Measurements from ENCODE around the gene GMFB. TPM values are rescaled to one million over a fixed set of nuclear protein-coding genes. Genes with fewer than 3 reads are reported as not detected.

The GMFB gene
- total RNA-seq = 86.0 TPM
- long read RNA-seq, full-length matches to known transcripts = 10 of 21 reads
- long read RNA-seq, partial matches to known transcripts = 2 of 21 reads
- long read RNA-seq, other reads (novel, unspliced or antisense) = 9 of 21 reads

DNA sequence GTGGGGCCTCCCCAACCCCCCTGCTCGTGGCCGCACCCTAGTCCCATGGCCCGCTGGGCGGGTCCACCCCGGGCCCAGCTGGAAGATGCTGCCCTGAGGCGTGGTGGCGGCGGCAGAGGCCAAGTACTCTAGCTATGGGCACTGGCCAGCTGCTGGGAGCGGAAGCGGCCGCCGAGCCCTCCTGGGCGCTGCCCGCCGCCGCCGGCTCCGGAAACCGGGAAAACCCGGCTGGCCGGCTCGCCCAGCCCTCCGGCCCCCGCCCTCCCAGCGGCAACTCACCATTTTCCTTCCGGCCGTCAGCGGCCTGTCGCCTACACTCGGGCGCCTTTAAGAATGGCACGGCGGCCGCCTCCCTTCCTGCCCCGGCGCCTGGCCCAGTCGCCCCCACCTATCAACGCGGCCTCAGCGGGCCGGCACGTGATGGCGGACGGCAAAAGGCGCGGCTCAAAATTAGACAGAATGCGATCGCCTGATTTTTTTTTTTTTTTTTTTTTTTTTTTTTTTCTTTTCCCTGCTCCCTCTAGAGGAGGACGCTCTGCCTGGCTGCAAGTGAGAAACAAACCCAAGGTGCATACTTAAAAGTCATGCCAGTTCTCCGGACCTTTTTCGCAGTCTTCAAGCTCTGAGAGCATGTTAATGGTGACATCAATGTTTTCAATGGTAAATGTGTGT, at the start of gene GMFB:
TSS of gene GMFB (minus strand) at position 335 of the 672 bp plus-strand sequence. CDS start at position 282, 53 bp downstream.
- peak; percentile 97 for DNase-seq (ENCODE audit: low spot score)

DNA sequence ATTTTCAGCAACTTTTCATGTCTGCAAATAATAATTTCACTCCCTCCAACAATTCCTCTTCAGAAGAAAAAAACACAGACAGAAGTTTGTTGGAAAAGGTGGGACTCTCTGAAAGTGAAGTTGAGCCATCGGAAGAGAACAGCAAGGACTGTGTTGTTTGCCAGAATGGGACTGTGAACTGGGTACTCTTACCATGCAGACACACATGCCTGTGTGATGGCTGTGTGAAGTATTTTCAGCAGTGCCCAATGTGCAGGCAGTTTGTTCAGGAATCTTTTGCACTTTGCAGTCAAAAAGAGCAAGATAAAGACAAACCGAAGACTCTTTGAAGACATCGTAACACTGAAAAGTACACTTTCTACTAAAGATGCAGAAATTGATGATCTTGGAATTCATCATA, 49.3 kb upstream of the GMFB start:
- DNase-seq (ENCODE audit: low spot score) = no peak

DNA sequence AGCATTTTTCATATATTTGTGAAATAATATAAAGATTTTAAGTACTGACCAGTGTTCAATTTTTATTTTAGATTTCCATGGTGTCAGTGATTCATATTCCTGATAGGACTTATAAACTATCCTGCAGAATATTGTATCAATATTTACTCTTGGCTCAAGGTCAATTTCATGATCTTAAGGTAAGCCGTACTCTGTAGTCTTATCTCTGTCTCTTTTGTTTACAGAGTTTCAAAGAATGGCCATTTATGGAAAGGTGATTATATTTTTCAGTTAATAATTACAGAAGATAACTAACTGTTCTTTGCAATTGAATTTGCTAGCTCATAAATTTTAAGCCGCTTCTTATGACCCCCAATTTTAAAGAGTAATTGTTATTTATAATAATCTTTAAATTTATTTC, 48.9 kb upstream of the GMFB start:
- no peak for DNase-seq (ENCODE audit: low spot score)

DNA sequence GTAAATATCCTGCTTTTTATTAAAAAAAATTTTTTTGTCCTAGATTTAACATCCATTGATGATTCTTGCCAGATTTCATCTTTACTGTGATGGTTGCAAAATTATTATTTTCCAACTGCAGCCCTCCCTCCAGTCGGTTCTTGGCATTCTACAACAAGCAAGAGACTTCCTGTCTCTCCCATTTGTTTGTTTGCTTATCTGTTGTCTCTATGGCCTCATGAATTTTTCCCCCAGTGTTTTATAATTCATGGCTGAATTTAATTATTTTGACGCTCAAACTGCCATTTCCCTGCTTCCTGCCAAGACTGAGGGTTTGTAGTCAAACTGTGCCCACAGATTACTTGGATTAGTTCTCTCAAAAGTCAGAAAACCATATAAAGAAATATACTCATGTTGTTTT, 46.9 kb upstream of the GMFB start:
- DNase-seq (ENCODE audit: low spot score) = no peak

DNA sequence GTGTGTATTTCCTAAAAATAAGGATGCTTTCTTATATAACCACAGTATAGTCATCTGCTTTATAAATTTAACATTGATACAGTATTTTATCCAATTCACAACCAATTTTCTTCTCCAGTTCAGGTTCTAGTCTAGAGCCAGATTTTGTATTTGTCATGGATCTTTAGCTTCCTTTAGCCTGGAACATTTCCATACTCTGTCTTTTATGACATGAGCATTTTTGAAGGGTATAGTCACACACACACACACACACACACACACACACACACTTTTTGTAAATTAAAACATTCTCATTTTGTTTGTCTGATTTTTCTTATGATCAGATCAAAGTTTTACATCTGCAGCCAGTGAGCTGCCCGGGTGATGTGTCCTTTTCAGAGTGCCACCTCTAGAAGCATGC, 46.3 kb upstream of the GMFB start:
- no peak for DNase-seq (ENCODE audit: low spot score)

DNA sequence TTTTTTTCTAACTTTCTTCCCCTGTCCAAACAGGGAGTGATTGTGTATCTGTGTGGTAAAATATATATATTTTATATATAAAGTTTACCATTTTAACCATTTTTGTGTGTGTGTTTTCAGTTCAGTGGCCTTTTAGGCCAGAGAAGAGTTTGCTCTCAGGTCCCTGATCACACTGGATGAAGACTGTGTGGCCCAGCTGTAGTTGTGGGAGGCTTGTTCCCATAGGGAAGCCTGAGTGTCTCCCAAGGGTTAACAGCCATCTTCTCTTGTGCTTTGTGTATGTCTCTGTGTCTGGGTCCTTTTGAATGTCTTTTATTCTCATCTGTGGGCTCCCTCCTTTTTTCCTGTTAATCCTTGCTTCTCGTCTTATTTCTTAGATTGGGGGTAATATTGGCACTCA, 44.3 kb upstream of the GMFB start:
- no peak for DNase-seq (ENCODE audit: low spot score)

DNA sequence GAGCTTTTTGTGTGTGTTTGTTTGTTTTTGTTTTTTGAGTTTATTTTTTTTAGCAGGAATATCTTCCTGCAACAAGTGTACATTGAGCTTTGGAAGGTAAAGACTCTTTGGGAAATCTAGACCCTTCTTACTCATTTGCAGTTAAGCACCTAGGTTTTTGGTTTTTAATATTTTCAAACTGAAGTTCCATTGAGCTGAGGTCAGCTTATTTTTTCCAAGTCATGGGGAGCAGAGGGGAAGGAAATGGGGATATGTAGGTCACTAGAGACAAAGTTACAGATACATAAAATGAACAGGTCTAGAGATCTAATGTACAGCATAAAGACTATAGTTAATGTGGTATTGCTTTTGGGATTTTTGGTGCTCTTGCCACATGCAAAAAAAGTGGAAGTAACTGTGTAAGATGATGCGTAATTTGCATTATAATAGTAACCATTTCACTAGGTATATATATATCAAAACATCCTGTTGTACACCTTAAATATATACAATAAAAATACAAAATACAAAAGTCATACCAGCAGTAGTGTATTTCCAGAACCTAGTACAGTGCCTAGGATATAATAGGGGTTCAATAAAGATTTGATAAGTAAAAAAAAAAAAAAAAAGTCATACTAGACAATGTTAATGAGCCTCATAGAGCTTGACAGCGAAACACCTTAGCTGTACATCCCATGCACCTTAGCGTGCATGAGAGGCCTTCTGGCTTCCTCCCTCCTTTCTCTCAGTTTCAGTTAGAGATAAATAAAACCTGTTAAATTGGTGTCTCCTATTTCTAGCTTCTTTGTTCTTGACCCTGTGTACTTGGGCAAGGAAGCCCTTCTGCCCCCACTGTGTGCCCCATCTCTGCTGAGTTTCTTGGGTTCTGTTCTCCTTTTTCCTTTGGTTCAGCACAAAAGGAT, 43.6 kb upstream of the GMFB start:
- no peak for DNase-seq (ENCODE audit: low spot score)

DNA sequence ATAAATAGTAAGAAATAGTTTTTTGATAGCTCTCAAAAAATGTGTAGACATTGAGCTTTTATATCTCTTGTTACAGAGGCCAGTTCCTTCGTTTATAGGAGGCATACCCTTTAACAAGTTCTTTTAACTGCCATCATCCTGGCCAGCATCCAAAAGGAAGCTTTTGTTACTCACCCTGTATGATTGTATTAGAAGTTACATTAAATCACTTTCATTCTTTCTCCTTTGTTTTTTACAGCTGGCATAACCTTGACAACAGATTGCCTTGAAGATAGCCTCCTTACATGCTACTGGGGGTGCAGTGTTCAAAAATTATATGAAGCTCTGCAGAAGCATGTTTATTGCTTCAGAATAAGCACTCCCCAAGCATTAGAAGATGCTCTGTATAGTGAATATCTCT, 41.0 kb upstream of the GMFB start:
- no peak for DNase-seq (ENCODE audit: low spot score)

DNA sequence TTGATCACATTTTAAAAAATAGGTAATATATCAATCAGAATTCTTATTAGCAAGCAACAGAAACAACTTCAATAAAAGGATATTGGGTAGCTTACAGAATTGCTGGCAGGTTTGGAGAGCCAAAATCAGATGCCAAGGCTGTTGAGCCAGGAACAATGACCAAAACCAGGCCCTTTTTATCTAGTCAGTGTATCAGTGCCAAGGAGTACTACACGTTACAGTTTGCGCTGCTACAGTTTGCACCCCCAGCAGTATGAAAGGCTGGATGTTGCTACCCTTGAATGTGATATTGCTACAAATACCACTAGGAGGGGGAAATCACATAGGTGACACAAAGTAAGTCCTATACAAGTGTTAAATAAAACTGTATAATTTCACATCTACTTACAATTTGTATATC, 40.2 kb upstream of the GMFB start:
- DNase-seq (ENCODE audit: low spot score) = no peak

DNA sequence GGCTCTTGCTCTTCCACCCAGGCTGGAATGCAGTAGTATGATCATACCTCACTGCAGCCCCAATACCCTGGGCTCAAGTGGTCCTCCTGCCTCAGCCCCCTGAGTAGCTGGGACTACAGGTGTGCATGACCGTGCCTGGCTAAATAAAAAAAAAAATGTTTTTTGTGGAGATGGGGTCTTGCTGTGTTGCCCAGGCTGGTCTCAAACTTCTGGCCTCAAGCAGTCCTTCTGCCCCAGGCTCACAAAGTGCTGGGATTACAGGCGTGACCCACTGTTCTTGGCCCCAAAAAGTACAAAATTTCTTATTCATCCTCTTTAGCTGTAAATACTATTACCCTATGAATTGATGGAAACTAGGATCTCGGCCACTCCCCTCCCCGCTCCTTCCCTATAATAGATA, 35.6 kb upstream of the GMFB start:
- no peak for DNase-seq (ENCODE audit: low spot score)

DNA sequence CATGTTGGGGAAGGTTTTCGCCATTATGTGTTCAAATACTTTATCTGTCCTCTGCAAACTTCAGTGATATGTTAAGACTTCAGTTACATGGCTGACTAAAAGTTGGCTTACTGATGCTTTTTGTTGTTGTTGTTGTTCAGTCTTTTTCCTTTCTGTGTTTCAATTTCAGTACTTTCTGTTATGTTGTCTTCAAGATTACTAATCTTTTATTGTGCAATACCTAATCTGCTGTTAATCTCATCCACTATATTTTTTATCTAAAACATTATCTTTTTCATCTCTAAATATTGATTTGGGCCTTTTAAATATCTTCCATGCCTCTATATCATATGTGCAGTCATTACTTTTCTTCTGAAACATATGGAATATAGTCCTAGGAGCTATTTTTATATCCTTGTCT, 27.9 kb upstream of the GMFB start:
- no peak for DNase-seq (ENCODE audit: low spot score)

DNA sequence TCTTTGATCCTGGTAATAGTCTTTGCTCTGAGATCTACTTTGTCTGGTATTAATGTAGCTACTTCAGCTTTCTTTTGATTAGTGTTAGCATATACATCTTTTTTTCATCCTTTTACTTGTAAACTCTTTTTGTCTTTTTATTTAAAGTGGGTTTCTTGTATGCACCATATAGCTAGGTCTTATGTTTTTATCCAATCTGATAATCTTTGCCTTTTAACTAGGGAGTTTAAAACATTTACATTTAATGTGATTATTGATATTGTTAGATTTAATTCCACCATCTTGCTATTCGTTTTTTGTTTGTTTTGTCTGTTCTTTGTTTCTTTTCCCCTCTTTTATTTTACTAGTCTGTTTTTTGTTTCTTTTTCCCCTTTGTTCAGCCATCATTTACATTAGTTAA, 26.9 kb upstream of the GMFB start:
- no peak for DNase-seq (ENCODE audit: low spot score)

DNA sequence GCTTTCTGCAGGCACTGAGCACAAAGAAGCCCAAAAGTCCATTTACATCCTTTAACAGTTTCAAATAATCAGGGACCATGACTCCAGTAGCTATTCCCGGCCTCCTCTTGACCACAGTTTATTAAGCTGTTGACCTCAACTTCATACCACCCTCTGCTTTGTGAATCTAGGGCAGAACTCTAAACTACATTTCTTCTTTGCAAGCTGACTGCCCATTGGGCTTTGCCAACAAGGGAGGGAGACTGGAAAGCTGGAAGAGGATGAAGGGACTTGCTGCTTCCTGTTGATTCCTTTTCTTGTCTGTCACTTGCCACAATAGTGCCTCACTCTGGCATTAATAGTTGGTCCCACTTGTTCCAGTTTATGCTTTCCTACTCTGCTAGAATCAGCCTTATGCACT, 23.6 kb upstream of the GMFB start:
- DNase-seq (ENCODE audit: low spot score) = no peak

DNA sequence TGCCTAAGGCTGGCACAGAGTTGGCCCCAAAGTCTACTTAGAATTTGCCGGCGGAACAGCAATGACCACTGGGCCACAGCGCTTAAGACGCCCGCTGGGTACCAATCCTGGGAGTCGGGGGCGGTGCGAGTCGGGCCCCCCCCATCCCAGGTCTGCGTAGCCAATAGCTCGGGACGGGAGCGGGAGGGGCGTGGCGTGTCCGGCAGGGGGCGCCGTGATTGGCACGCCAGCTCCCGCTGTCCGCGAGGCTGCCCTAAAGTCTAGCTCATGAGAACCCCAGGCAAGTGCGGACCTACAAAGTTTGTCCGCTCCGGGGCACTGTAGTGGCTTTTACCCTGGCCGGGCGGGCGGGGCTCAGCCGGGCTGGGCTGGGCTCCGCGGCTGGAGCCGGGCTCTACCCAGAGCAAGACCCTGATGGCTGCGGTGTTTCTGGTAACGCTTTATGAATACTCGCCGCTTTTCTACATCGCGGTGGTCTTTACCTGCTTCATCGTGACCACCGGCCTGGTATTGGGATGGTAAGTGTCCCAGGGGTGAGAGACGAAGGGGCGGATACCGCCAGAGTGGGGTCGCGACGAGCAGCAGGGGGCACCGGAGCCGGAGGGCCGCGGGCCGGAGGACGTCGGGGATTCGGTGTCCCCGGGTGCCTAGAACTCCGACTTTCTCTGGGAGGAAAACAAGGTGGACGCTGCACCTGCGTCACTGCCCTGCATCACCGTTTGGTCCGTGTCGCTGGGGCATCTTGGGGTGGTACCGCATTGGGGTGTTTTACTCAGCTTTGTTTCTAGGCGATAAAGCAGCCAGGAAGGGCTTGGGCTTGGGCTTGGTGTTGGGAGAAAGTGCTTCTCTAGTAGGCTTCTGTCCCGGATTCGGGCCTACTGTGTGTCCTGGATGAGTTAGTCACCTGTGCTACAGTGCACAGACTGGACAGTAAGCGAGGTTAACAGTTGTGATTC, 21.0 kb upstream of the GMFB start, which contains the start of gene CGRRF1:
TSS of gene CGRRF1 (plus strand) at position 361 of the 956 bp plus-strand sequence. CDS start at position 415, 54 bp downstream.
- peak; percentile 99 for DNase-seq (ENCODE audit: low spot score)

DNA sequence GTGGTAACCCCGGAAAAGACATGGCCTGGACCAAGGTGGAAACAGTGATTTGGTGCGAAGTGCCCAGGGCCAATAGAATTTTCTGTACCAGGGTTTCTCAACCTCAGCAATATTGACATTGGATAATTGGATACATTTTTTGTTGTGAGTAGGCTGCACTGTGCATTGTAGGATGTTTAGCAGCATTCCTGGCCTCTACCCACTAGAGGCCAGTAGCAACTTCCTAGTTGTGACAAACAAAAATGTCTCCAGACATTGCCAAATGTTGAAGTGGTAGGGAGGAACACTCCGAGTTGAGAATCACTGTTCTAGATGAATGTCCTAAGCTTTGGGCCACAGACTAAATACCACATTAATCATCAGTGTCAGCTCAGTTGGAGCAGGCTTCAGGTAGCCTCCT, 14.7 kb upstream of the GMFB start:
- DNase-seq (ENCODE audit: low spot score) = no peak

DNA sequence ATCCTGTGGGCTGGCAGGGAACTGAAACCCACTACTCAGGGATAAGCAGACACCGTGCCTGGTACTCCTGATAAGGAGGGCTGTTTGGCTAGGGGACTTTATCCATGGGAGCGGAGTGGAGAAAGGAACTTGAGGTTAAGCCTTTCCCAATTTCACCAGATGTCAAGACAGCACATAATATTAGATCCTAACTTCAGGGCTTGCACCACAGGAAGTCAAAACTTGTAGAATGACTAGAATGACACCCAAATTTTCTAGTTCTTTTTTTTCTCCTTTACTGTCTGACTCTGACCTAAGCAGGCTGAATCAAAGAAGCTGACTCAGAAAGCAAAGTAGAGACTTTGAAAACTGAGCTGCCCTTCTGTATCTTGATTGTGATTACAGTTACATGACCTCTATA, 13.8 kb upstream of the GMFB start:
- DNase-seq (ENCODE audit: low spot score) = no peak

DNA sequence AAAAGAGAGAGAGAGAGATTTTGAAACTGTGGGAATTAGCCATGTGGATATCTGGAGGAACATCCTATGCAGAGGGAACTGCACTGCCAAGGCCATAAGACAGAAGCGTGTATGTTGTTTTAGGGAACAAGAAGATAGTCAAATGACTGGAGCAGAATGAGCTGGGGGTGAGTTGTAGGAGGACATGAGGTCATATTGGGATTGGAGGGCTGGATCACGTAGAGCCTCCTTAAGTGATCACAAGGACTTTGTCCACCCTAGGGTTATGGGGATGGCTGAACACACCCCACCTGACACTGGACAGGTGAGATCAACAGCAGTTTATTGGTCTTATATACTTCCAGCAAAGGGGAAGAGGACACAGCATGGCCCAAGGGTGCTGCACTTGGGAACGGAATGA, 12.7 kb upstream of the GMFB start:
- no peak for DNase-seq (ENCODE audit: low spot score)

DNA sequence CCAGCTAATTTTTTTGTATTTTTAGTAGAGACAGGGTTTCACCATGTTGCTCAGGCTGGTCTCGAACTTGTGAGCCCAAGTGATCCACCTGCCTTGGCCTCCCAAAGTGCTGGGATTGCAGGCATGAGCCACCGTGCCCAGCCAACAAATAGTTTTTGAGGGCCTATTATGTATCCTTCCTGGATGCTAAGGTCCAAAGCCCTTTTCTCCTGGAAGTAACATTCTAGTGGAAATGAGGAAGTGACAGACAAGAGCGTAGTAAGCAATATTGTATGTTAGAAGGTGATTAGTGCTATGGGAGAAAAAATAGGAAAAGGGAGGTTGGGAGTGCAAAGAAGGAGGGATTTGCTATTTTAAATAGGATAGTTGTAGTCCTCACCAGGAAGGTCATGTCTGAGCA, 12.0 kb upstream of the GMFB start:
- DNase-seq (ENCODE audit: low spot score) = no peak

DNA sequence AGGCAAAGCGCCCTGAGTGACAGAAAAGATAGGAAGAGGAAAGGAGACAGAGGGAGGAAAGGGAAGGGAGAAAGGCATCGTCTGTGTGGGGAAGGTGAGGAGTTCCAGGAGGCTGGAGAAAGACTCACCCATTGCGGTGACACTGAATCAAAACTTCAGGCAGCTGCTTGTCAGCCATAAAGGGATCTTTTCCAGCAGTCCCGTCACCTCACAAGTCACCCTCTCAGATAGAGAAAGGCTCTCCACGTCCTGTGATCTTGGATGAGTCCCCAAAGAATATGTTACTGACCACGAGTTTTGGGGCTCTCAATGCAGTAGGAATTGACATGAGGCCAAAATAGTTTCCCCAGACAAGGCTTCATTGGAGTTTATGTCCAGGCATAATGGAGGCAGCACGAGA, 9.8 kb upstream of the GMFB start:
- no peak for DNase-seq (ENCODE audit: low spot score)

DNA sequence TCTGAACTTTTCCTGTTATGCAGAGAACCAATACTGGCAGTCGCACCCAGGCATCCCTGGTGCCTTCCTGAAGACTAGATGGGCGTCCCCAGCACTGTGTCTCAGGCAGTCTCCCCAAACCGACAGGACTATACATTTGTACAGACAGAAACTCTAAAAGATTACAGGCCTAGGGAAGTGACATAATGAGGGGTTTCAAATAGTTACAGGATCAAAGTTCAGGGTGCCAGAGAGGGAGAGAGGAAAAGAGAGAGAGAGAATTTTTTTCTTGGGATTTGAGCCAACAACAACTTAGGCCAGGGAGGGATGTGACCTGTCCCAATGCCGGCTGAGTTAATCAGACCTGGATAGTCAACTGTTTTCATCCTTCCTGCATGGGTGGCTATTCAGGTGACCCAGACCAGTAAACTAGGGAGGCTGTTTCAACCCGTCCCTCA, 9.3 kb upstream of the GMFB start:
- no peak for DNase-seq (ENCODE audit: low spot score)

DNA sequence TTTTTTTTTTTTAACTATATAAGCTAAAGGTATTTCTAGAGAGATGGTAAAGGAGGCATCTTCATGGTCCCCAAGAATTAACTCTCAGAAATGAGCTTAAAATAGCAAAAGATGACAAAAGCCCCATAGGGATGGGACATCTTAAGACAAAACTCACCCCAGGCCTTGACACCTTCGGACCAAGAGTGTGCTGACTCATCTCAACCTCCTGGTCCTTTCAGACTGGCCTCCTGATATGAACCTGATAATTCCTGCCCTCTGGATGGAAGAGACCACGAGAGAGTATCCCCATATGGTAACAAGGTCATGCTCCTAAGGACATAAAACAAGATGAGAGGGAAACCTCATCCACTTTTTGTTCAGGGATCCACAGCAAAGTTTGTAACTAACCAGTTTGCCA, 8.4 kb upstream of the GMFB start:
- no peak for DNase-seq (ENCODE audit: low spot score)

All from mesenteric fat pad (tissue), 1 donor.